Gastroesophageal sphincter (tissue), 3 donors: ENCODE data around the gene PSMD3.

Experiments used
- CTCF ChIP-seq, 4 experiments: fragments of 200-600 bp in 2 of 4; fragments of 450-650 bp in 2 of 4; sonication (generic) in 1 of 4; IDR thresholded peaks; one replicate each; pipeline ENCODE4 v1.5.1; 2017 to 2019; ENCODE audit warnings: antibody characterized with exemption in 4 of 4, mild to moderate bottlenecking in 2 of 4, moderate library complexity in 2 of 4
- EP300 ChIP-seq: sonication (generic); formaldehyde crosslinking; IDR thresholded peaks from one replicate; pipeline ENCODE4 v1.6.1; 2017; ENCODE audit warnings: antibody characterized with exemption, mild to moderate bottlenecking
- POLR2AphosphoS5 ChIP-seq: sonication (generic); formaldehyde crosslinking; IDR thresholded peaks from one replicate; pipeline ENCODE4 v1.6.1; 2017; ENCODE audit warnings: antibody characterized with exemption

GRCh38 chr17:40021451-40021971 lies 40.9 kb downstream of the PSMD3 start:
- TF ChIP-seq POLR2AphosphoS5 (peak; percentile 81), CTCF (IDR thresholded peaks at IDR 0.05) (no peak), EP300 (no peak)
